Measurements from ENCODE around the gene CTNNA2. TPM values are rescaled to one million over a fixed set of nuclear protein-coding genes. Genes with fewer than 3 reads are reported as not detected.

CTNNA2 gene
- polyA plus RNA-seq, 1 experiment: not detected

DNA sequence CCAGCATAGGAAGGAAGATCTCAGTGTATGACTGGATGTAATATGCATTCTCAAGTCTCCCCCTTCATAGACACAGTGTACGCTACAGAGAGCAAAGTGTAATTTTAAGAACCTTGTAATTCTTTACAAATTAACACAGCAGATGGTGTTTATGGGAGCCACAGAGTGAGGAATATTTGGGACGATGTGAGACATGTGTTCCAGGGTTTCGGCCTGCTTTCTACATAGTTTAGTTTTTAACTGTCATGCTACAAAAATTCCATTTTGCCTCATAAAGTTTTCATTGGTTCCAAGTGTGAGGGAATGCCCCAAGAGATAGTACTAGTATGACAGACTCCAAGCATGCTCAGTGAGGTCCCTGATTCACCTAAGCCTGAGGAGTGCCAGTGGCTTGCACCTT, 867.9 kb downstream of the CTNNA2 start:
- POLR2A ChIA-PET: no interaction called here
- CTCF ChIA-PET: no interaction called here

DNA sequence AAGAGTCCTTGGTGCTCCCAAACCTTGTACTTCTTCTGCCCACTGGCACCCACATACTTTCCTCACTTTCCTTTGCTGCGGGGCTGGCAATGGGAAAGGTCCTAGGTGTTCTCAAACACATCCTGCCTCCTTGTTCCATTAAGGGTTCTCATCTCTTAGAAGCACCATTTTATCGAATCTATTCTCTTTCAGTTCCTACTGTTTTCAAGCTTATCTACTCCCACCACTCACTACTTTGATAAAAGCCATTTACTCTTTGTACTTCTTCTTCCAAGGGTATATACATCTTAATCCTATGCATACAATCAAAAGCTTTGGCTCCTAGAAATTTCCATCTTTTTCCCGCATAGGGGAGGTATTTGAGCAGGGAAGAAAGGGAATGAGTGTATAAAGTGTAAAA, 868.8 kb downstream of the CTNNA2 start:
- ChIA-PET CTCF (no interaction called here), POLR2A (no interaction called here)
- no peak for TF ChIP-seq CTCF (IDR thresholded peaks at IDR 0.05; ENCODE audit: low read depth, low read length)

More for the DNA sequence above, 867.9 kb downstream of the CTNNA2 start:
- DNase-seq (ENCODE audit: low read depth, low spot score): no peak
- no peaks in the 10 kb centered on the region for H3K9me3 ChIP-seq (ENCODE audit: control insufficient read depth, insufficient read depth, low read length)
- H3K27ac ChIP-seq (ENCODE audit: low read depth, low read length): no peak overlapping the region
- TF ChIP-seq CTCF (IDR thresholded peaks at IDR 0.05; ENCODE audit: low read depth, low read length): no peak
- H3K4me3 ChIP-seq (ENCODE audit: low read depth, low read length): no peak overlapping the region
- no peaks in the 10 kb centered on the region for H3K27me3 ChIP-seq (ENCODE audit: control insufficient read depth, insufficient read depth, low read length)

GRCh38 chr2:80392441-80392840, 879.6 kb downstream of the CTNNA2 start:
- no peak for DNase-seq (ENCODE audit: low read depth, low spot score)
- CTCF ChIA-PET: no interaction called here

More for the DNA sequence above, 868.8 kb downstream of the CTNNA2 start:
- no peaks in the 10 kb centered on the region for H3K9me3 ChIP-seq (ENCODE audit: control insufficient read depth, insufficient read depth, low read length)
- H3K27me3 ChIP-seq (ENCODE audit: control insufficient read depth, insufficient read depth, low read length): no peaks in the 10 kb centered on the region
- H3K4me3 ChIP-seq (ENCODE audit: low read depth, low read length): no peak overlapping the region
- DNase-seq (ENCODE audit: low read depth, low spot score): no peak
- no peak overlapping the region for H3K27ac ChIP-seq (ENCODE audit: low read depth, low read length)

GRCh38 chr2:80393991-80394390, 881.1 kb downstream of the CTNNA2 start:
- ChIA-PET CTCF (no interaction called here), POLR2A (no interaction called here)
- Histone ChIP-seq H3K9me3 (ENCODE audit: control insufficient read depth, insufficient read depth, low read length) (no peaks in the 10 kb centered on the region), H3K27me3 (ENCODE audit: control insufficient read depth, insufficient read depth, low read length) (no peaks in the 10 kb centered on the region), H3K4me3 (ENCODE audit: low read depth, low read length) (no peak overlapping the region), H3K27ac (ENCODE audit: low read depth, low read length) (no peak overlapping the region)
- no peak for TF ChIP-seq CTCF (IDR thresholded peaks at IDR 0.05; ENCODE audit: low read depth, low read length)
- DNase-seq (ENCODE audit: low read depth, low spot score): no peak

More at GRCh38 chr2:80392441-80392840, 879.6 kb downstream of the CTNNA2 start:
- Histone ChIP-seq H3K4me3 (ENCODE audit: low read depth, low read length) (no peak overlapping the region), H3K9me3 (ENCODE audit: control insufficient read depth, insufficient read depth, low read length) (no peaks in the 10 kb centered on the region), H3K27me3 (ENCODE audit: control insufficient read depth, insufficient read depth, low read length) (no peaks in the 10 kb centered on the region), H3K27ac (ENCODE audit: low read depth, low read length) (no peak overlapping the region)
- POLR2A ChIA-PET: no interaction called here
- no peak for TF ChIP-seq CTCF (IDR thresholded peaks at IDR 0.05; ENCODE audit: low read depth, low read length)

- no peak for DNase-seq (ENCODE audit: low read depth, low spot score)
- no peak for TF ChIP-seq CTCF (IDR thresholded peaks at IDR 0.05; ENCODE audit: low read depth, low read length)
- ChIA-PET POLR2A (interaction anchor here (0.6 kb wide), 1 partner anchor 627 kb away, joined by 3 read pairs; no protein-coding TSS in a partner anchor), CTCF (interaction anchor here (0.5 to 0.8 kb wide), 2 partner anchors 282 to 698 kb away, joined by 3 read pairs; no protein-coding TSS in a partner anchor)
- H3K27ac ChIP-seq (ENCODE audit: low read depth, low read length): no peak overlapping the region
- no peaks in the 10 kb centered on the region for H3K27me3 ChIP-seq (ENCODE audit: control insufficient read depth, insufficient read depth, low read length)
- no peak overlapping the region for H3K4me3 ChIP-seq (ENCODE audit: low read depth, low read length)
- no peaks in the 10 kb centered on the region for H3K9me3 ChIP-seq (ENCODE audit: control insufficient read depth, insufficient read depth, low read length)
These were observed 882.4 kb downstream of the CTNNA2 start for GRCh38 chr2:80395251-80395650.
